GM12865 (cell line): ENCODE measurements around the gene CFAP74.
A peak's percentile ranks its signal among the peaks of the same experiment; 100 is the strongest.

Source experiments
- DNase-seq: peaks from one replicate; pipeline ENCODE4 v3.0.0; 2010; ENCODE audit warnings: low read depth
- H3K4me3 ChIP-seq: 2 replicates; pipeline ENCODE4 v1.5.1; 2011; ENCODE audit warnings: mild to moderate bottlenecking, low read depth, low read length, control low read depth
- TF ChIP-seq, protein P1 (sequence below): IDR thresholded peaks from 2 replicates; pipeline ENCODE4 v1.5.1; 2011; ENCODE audit warnings: low read length, control low read depth, low read depth, inconsistent platforms; ENCODE audit not compliant: insufficient read depth; ENCODE audit errors: missing control alignments

The CFAP74 gene

GRCh38 chr1:1963570-1963969 lies 40.0 kb downstream of the CFAP74 start:
- TF ChIP-seq, protein P1, sequence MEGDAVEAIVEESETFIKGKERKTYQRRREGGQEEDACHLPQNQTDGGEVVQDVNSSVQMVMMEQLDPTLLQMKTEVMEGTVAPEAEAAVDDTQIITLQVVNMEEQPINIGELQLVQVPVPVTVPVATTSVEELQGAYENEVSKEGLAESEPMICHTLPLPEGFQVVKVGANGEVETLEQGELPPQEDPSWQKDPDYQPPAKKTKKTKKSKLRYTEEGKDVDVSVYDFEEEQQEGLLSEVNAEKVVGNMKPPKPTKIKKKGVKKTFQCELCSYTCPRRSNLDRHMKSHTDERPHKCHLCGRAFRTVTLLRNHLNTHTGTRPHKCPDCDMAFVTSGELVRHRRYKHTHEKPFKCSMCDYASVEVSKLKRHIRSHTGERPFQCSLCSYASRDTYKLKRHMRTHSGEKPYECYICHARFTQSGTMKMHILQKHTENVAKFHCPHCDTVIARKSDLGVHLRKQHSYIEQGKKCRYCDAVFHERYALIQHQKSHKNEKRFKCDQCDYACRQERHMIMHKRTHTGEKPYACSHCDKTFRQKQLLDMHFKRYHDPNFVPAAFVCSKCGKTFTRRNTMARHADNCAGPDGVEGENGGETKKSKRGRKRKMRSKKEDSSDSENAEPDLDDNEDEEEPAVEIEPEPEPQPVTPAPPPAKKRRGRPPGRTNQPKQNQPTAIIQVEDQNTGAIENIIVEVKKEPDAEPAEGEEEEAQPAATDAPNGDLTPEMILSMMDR, result no peak

DNA sequence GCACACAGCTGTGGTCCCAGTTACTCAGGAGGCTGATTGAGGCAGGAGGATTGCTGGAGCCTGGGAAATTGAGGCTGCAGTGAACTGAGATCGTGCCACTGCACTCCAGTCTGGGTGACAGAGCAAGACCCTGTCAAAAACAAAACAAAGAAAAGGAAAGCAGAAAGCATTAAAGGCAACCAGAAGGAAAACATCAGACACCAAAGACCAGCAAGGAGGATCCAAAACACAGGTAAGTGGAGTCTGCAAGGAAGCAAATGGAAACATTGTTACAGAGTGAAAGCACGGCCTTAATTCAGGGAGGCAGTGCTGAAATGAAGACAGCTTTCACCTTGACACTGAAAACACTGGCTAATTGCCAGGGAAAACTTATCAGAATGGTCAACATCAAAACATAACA lies 40.8 kb downstream of the CFAP74 start:
- no peak for DNase-seq
- no peak overlapping the region for H3K4me3 ChIP-seq
- TF ChIP-seq, protein P1, result no peak

More at GRCh38 chr1:1963570-1963969, 40.0 kb downstream of the CFAP74 start:
- no peak overlapping the region for H3K4me3 ChIP-seq
- no peak for DNase-seq

DNA sequence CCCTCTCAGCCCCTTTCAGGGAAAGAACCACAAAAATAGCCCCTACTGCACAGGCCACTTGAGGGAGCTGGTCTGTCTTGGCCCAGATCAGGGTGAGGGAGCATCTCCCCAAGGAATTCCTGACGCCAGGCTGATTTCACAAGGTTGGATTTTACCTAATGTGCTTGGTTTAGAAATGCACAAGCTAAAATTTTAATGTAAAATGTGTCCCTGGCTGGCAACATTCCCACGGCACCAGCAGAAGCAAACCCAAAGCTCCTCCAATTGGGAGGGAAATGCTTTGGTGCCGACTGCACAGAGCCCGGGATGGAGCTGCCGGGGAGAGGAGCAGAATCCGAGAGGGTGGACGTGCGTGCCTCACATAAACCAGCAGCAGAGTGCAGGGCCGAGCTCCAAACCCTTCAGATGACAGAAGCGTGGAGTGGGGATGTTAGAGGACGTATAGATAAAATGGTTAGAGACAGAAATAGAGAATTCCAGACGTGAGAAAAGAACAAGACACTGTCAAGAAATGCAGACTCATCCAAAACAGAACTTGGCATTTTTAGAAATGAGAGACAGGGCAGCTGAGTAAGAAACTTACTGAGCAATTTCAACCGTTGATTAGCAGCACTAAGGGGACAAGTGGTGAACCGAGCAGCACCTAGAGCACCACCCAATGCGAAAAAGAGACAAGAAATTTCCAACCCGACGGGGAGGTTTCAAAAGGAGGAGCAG lies 42.9 kb downstream of the CFAP74 start:
- H3K4me3 ChIP-seq, result no peak overlapping the region
- no peak for DNase-seq
- TF ChIP-seq, protein P1, result no peak

- peak; percentile 59 for DNase-seq
- TF ChIP-seq, protein P1, result peak; percentile 77
- no peak overlapping the region for H3K4me3 ChIP-seq
These were observed 43.6 kb downstream of the CFAP74 start for GRCh38 chr1:1959840-1960479.

- TF ChIP-seq, protein P1, result no peak
- DNase-seq, result no peak
- no peak overlapping the region for H3K4me3 ChIP-seq
These were observed 44.1 kb downstream of the CFAP74 start for GRCh38 chr1:1959459-1959839.

- no peak overlapping the region for H3K4me3 ChIP-seq
- TF ChIP-seq, protein P1, result no peak
- DNase-seq, result no peak
These were observed 45.5 kb downstream of the CFAP74 start for GRCh38 chr1:1958071-1958541.

GRCh38 chr1:1957533-1957961 lies 46.0 kb downstream of the CFAP74 start:
- no peak overlapping the region for H3K4me3 ChIP-seq
- TF ChIP-seq, protein P1, result no peak
- DNase-seq, result no peak
